SK-N-SH (cell line): ENCODE measurements around the gene FANCI. TPM values are rescaled to one million over a fixed set of nuclear protein-coding genes. Genes with fewer than 3 reads are reported as not detected.

Experiments used
- CTCF ChIA-PET: fragments of 300-600, 350-600 bp; formaldehyde crosslinking; extraction: SDS; loops from one replicate; lab custom pipeline; 2021; lab: Yijun Ruan, JAX
- POLR2A ChIA-PET: fragments of 350-600 bp; sonication (Branson Sonifier 250); formaldehyde crosslinking; extraction: SDS; loops from one replicate; lab custom pipeline; 2020; ENCODE audit warnings: antibody characterized with exemption, inconsistent platforms; lab: Yijun Ruan, JAX
- DNase-seq: peaks from one replicate; pipeline ENCODE4 v3.0.0; 2012
- H2AFZ ChIP-seq: fragments of 200-600 bp; sonication (generic); 2 replicates; pipeline ENCODE4 v1.8.1; 2016; ENCODE audit warnings: antibody characterized with exemption, mild to moderate bottlenecking, low read depth
- H3F3A ChIP-seq: fragments of 200-600 bp; sonication (generic); replicated peaks from 2 replicates; pipeline ENCODE3; 2016; ENCODE audit warnings: antibody characterized with exemption, mild to moderate bottlenecking; ENCODE audit not compliant: insufficient read depth
- H3K27ac ChIP-seq, 2 experiments: fragments of 200-500 bp in 1 of 2; fragments of 200-600 bp in 1 of 2; sonication (Bioruptor generic) in 1 of 2; sonication (generic), shearing (Covaris generic) in 1 of 2; 2 replicates each; pipeline versions ENCODE4 v1.5.1 to v1.6.1; 2014 to 2016; ENCODE audit warnings: low read depth in 2 of 2, inconsistent platforms in 1 of 2, low read length in 1 of 2, mild to moderate bottlenecking in 1 of 2, mixed read lengths in 1 of 2
- H3K27me3 ChIP-seq: fragments of 200-600 bp; sonication (generic), shearing (Covaris generic); 2 replicates; pipeline ENCODE4 v1.6.1; 2016; ENCODE audit warnings: mixed run types; ENCODE audit not compliant: insufficient read depth
- H3K36me3 ChIP-seq, 2 experiments: fragments of 200-500 bp in 1 of 2; fragments of 200-600 bp in 1 of 2; sonication (Bioruptor generic) in 1 of 2; sonication (generic) in 1 of 2; replicated peaks in 1 of 2; 2 replicates each; pipeline versions ENCODE3 to v1.5.1; 2014 to 2016; ENCODE audit warnings: low read length in 1 of 2, mild to moderate bottlenecking in 1 of 2; ENCODE audit not compliant: insufficient read depth in 2 of 2, control insufficient read depth in 1 of 2
- H3K4me1 ChIP-seq, 2 experiments: fragments of 200-500 bp in 1 of 2; fragments of 200-600 bp in 1 of 2; sonication (Bioruptor generic) in 1 of 2; sonication (generic), shearing (Covaris generic) in 1 of 2; 2 replicates each; pipeline versions ENCODE4 v1.5.1 to v1.6.1; 2014 to 2016; ENCODE audit warnings: low read depth in 1 of 2, low read length in 1 of 2, mixed run types in 1 of 2; ENCODE audit not compliant: insufficient read depth in 2 of 2, control insufficient read depth in 1 of 2
- H3K4me2 ChIP-seq: fragments of 200-600 bp; sonication (generic), shearing (Covaris generic); 2 replicates; pipeline ENCODE4 v1.6.1; 2017; ENCODE audit warnings: mixed run types
- H3K4me3 ChIP-seq, 2 experiments: fragments of 200-500 bp in 1 of 2; fragments of 200-600 bp in 1 of 2; sonication (Bioruptor generic) in 1 of 2; sonication (generic), shearing (Covaris generic) in 1 of 2; 2 replicates each; pipeline versions ENCODE4 v1.5.1 to v1.8.1; 2014 to 2016; ENCODE audit warnings: low read depth in 2 of 2, inconsistent platforms in 1 of 2, low read length in 1 of 2, mild to moderate bottlenecking in 1 of 2, mixed read lengths in 1 of 2, moderate library complexity in 1 of 2
- H3K79me2 ChIP-seq: fragments of 200-600 bp; sonication (generic); 2 replicates; pipeline ENCODE4 v1.8.1; 2017; ENCODE audit warnings: mild to moderate bottlenecking; ENCODE audit not compliant: insufficient read depth
- H3K9ac ChIP-seq: fragments of 200-600 bp; sonication (generic); 2 replicates; pipeline ENCODE4 v1.6.1; 2017; ENCODE audit warnings: mixed run types
- H3K9me2 ChIP-seq: fragments of 200-600 bp; sonication (generic); 2 replicates; pipeline ENCODE4 v1.6.1; 2017; ENCODE audit warnings: mixed run types
- H3K9me3 ChIP-seq: fragments of 200-600 bp; sonication (generic); 2 replicates; pipeline ENCODE4 v1.6.1; 2017; ENCODE audit warnings: mixed run types, mild to moderate bottlenecking, moderate library complexity
- H4K20me1 ChIP-seq: fragments of 200-600 bp; sonication (generic); 2 replicates; pipeline ENCODE4 v1.6.1; 2017; ENCODE audit warnings: mild to moderate bottlenecking, mixed run types; ENCODE audit not compliant: insufficient read depth
- CHD2 ChIP-seq: fragments of 150-350 bp; IDR thresholded peaks from 2 replicates; pipeline ENCODE4 v1.6.1; 2018; ENCODE audit warnings: low read length; ENCODE audit not compliant: partially characterized antibody
- CTCF ChIP-seq: fragments of 200-600 bp; sonication (generic); IDR thresholded peaks from 2 replicates; pipeline ENCODE4 v1.6.1; 2017; ENCODE audit warnings: antibody characterized with exemption, mild to moderate bottlenecking, moderate library complexity
- ELF1 ChIP-seq: IDR thresholded peaks from 2 replicates; pipeline ENCODE4 v1.4.0; 2012
- EZH2phosphoT487 ChIP-seq: fragments of 200-600 bp; sonication (generic); IDR thresholded peaks from 2 replicates; pipeline ENCODE4 v1.6.1; 2017; ENCODE audit warnings: low read depth, mixed run types, mild to moderate bottlenecking, antibody characterized with exemption, moderate library complexity, borderline replicate concordance
- FOSL2 ChIP-seq: IDR thresholded peaks from 2 replicates; pipeline ENCODE4 v1.4.0; 2012; ENCODE audit warnings: low read depth, mild to moderate bottlenecking, moderate library complexity, borderline replicate concordance
- GABPA ChIP-seq: IDR thresholded peaks from 2 replicates; pipeline ENCODE4 v1.4.0; 2012; ENCODE audit warnings: low read depth, mild to moderate bottlenecking
- JUND ChIP-seq: IDR thresholded peaks from 2 replicates; pipeline ENCODE4 v1.4.0; 2012
- MAX ChIP-seq: IDR thresholded peaks from 2 replicates; pipeline ENCODE4 v1.4.0; 2012; ENCODE audit warnings: low read depth
- MXI1 ChIP-seq: IDR thresholded peaks from 2 replicates; pipeline ENCODE4 v1.6.1; 2012; ENCODE audit warnings: mild to moderate bottlenecking, low read depth, low read length, improper control_type of control experiment
- NRF1 ChIP-seq: IDR thresholded peaks from 2 replicates; pipeline ENCODE4 v1.6.1; 2012; ENCODE audit warnings: low read depth, mild to moderate bottlenecking, low read length
- POLR2AphosphoS5 ChIP-seq: IDR thresholded peaks from 2 replicates; pipeline ENCODE4 v1.6.1; 2012; ENCODE audit warnings: low read depth, low read length
- RAD21 ChIP-seq: IDR thresholded peaks from 2 replicates; pipeline ENCODE4 v1.6.1; 2012; ENCODE audit warnings: mild to moderate bottlenecking, low read length
- SIN3A ChIP-seq: IDR thresholded peaks from 2 replicates; pipeline ENCODE4 v1.6.1; 2012; ENCODE audit warnings: low read depth, mild to moderate bottlenecking, low read length, moderate library complexity, borderline replicate concordance
- SMC3 ChIP-seq: IDR thresholded peaks from 2 replicates; pipeline ENCODE4 v1.6.1; 2012; ENCODE audit warnings: low read depth, low read length, improper control_type of control experiment
- TAF1 ChIP-seq: IDR thresholded peaks from 2 replicates; pipeline ENCODE4 v1.6.1; 2012; ENCODE audit warnings: low read depth, mild to moderate bottlenecking, low read length, moderate library complexity, borderline replicate concordance
- TEAD4 ChIP-seq: IDR thresholded peaks from 2 replicates; pipeline ENCODE4 v1.4.0; 2012; ENCODE audit warnings: mild to moderate bottlenecking, borderline replicate concordance; ENCODE audit not compliant: insufficient read depth
- YY1 ChIP-seq: IDR thresholded peaks from 2 replicates; pipeline ENCODE4 v1.4.0; 2012; ENCODE audit warnings: low read depth, mild to moderate bottlenecking
- WGBS: methylation state at CpG from one replicate; pipeline ENCODE4 v1.1.6; 2017; ENCODE audit warnings: low lambda C conversion rate; 5-methylcytosine and 5-hydroxymethylcytosine counted together
- polyA plus RNA-seq, 3 experiments: library from polyadenylated mRNA; depleted of rRNA; stranded (reverse); fragments of >200 nt; gene quantifications; 2 replicates each; pipeline ENCODE4 v1.2.3, GENCODE V29; 2012

Gene FANCI
- polyA plus RNA-seq (2012; rRNA removed), result 13.2 and 15.4 TPM in 2 replicates
- polyA plus RNA-seq (2012; cell fraction: cytosol; rRNA removed), result 12.7 and 13.3 TPM in 2 replicates
- 18.3 and 30.3 TPM in 2 replicates for polyA plus RNA-seq (2012; cell fraction: nucleus; rRNA removed)

- Histone ChIP-seq H3K27ac (peak within 1 kb of the TSS; percentile 43 to 72; a peak in 3 of 4 replicates), H3K4me3 (peak within 1 kb of the TSS; percentile 68 to 89), H3K9ac (peak within 1 kb of the TSS; percentile 84), H3K4me2 (peak within 1 kb of the TSS; percentile 93), H3K36me3 (peaks cover 7 to 15% of the 10 kb centered on the region in 2 experiments), H3F3A (peaks cover 7% of the 10 kb centered on the region), H4K20me1 (no peaks in the 10 kb centered on the region), H3K9me2 (no peaks in the 10 kb centered on the region), H3K79me2 (peaks cover 33% of the 10 kb centered on the region), H3K27me3 (no peaks in the 10 kb centered on the region), H3K4me1 (peaks cover 4 to 10% of the 10 kb centered on the region in 2 experiments; a peak in 3 of 4 replicates), H2AFZ (peak within 1 kb of the TSS; percentile 95), H3K9me3 (no peaks in the 10 kb centered on the region)
- POLR2A ChIA-PET, result interaction anchor here (1.0 to 1.9 kb wide), 3 partner anchors 37 to 91 kb away, joined by 3 to 5 read pairs (median 4); partner anchors contain the start of gene POLG
- peak; percentile 92 for TF ChIP-seq GABPA
- no peak for TF ChIP-seq EZH2phosphoT487
- peak; percentile 79 for TF ChIP-seq ELF1
- no peak for TF ChIP-seq JUND
- peak; percentile 55 for TF ChIP-seq NRF1
- peak; percentile 60; the same call in 1 of the 2 replicates for TF ChIP-seq POLR2AphosphoS5
- TF ChIP-seq MXI1, result peak; percentile 95; the same call in 1 of the 2 replicates
- TF ChIP-seq CHD2, result peak; percentile 56
- TF ChIP-seq MAX, result peak; percentile 91
- no peak for TF ChIP-seq TEAD4
- TF ChIP-seq YY1, result 0 out of 2 replicates have a peak, but pooled peaks have one; percentile 14
- peak; percentile 66; the same call in 1 of the 2 replicates for TF ChIP-seq TAF1
- peak; percentile 60 for TF ChIP-seq RAD21
- peak; percentile 57 for TF ChIP-seq CTCF
- TF ChIP-seq SIN3A, result peak; percentile 99
- peak; percentile 48 for TF ChIP-seq SMC3
- no peak for TF ChIP-seq FOSL2
- under 1% methylated on average over 25 of the region's 69 CpGs for WGBS
- peak; percentile 96 for DNase-seq
- CTCF ChIA-PET, result interaction anchor here (0.6 to 3.9 kb wide), 13 partner anchors 8 to 339 kb away, joined by 3 to 41 read pairs (median 3); no protein-coding TSS in a partner anchor
Measured at GRCh38 chr15:89243691-89244573, at the start of gene FANCI. TSS of gene FANCI (plus strand) at chr15:89243979. CDS start at chr15:89247648, 3,669 bp downstream.
